Stimulated activated CD8-positive, alpha-beta memory T cell treated with anti-CD3 and anti-CD28 coated beads, Interleukin-4, amount 100 ng/mL, for 24 hours (primary cell): ENCODE results near the gene TCF3.

Experiments used
- DNase-seq: peaks from one replicate; pipeline ENCODE4 v3.0.0-alpha.2; 2020; ENCODE audit warnings: low read depth

The TCF3 gene

GRCh38 chr19:1609680-1610474, 42.5 kb downstream of the TCF3 start:
- DNase-seq: no peak

DNA sequence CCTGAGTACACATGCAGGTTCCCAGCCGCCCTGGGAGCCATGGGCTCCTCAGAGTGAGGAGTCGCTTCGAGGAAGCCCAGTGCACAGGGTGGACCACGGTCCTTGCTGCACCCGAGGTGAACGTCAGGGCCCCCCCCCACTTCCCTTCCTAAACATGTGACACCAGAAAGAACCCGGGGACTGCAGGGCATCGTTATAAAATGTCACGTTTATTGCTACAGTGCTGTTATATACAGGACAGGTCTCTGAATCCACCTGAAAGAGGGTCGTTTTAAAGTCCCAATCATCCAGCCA, 43.4 kb downstream of the TCF3 start:
- DNase-seq: no peak

DNA sequence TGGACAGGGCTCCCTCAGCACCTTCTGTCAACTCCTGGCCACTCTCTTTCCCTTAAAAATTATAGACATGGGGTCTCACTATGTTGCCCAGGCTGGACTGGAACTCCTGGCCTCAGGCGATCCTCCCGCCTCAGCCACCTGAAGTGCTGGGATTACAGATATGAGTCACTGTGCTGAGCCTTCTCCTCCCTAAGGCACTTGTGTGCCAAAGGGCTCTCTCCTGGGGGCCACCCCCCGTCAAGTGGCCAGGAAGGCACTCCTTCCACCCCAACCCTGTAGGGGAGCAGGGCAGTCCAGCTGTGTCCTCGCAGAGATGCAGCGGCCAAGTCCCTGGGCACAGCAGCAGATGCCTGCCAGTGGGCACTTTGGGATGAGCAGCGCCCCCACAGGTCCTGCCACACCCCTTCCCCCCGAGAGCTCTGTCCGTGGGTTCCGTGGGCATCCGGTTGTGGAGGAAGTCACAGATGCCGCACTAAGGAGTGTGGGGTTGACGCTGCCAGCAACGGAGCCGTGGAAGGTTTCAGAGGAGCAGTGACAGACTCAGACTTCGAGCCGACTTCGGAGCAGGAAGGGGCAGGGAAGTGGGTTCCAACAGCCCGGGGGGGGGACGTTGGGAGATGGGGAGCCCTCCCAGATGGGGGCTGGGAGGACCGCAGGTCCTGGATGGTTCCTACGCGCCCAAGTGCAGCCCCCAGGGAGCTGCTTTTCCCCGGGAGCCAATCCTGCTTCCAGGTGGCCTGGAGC, 43.9 kb downstream of the TCF3 start:
- DNase-seq: no peak

DNA sequence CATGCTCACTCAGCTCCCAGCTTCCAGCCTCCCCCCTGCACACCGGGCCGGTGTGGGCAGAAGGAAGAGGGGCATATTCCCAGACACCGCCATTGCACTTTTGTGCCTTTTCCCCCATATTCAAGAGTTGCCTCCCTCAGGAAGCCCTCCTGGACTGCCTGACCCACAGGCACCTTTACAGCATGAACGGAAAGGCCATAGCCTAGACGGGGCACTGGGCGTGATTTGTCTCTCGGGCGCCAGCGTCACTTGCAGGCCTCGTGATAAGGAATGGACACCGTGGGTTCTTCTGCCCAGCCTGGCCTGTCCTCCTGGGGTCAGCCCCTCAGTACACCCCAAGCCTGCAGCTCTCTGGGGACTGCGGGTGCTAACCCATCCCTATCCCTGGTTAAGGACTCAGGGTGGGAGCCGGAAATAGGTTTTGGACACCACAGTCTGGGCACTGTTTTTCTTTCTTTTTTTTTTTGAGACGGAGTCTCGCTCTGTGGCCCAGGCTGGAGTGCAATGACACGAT, 46.2 kb downstream of the TCF3 start:
- DNase-seq: no peak

DNA sequence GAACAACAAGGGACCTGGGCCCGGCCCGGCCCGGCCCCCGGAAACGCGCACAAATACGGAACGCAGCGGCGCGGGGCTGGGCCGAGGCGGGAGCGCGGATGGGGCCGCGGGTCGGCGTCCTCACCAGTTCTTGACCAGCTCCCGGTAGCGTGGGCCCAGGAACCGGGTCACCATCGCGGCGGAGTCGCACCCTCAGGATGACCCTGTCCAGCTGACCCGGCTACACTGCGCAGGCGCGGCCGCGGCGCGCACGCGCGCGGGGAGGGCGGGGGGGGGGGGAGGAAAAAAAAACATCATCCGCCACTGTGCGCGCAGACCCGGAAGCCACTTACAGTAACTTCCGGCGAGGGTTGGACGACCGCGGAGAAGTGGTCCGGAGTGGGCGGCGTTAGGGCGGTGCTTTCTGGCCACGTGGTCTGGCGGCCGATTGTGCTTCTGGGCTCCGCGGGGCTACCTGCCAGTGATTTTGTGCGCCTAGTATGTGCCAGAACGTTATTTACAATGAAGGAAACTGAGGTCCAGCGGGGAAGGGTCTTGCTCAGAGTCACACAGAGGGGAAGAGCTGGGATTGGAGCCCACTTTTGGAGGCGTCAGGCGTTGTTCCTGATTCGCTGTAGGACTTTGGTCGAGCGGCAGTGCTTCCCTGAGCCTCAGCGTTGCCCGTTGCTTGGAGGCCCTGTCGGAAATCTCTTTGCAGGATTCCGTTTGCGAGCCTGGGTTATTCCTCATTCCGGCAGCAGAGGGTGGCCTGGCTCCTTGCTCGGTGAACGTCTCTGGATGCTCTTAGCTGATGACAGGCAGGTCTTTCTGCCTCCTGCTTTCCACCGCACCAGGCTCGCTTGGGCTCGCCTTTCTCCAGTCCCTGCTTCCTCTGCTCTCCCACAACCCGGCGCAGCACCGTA, 46.9 kb downstream of the TCF3 start, which contains the start of gene UQCR11:
Gene UQCR11, minus strand, starts transcription at position 227 of the 902 bp plus-strand sequence. Its CDS starts 53 bp downstream, at position 174.
- peak; percentile 93 for DNase-seq

GRCh38 chr19:1602091-1602707, 50.2 kb downstream of the TCF3 start:
- no peak for DNase-seq

DNA sequence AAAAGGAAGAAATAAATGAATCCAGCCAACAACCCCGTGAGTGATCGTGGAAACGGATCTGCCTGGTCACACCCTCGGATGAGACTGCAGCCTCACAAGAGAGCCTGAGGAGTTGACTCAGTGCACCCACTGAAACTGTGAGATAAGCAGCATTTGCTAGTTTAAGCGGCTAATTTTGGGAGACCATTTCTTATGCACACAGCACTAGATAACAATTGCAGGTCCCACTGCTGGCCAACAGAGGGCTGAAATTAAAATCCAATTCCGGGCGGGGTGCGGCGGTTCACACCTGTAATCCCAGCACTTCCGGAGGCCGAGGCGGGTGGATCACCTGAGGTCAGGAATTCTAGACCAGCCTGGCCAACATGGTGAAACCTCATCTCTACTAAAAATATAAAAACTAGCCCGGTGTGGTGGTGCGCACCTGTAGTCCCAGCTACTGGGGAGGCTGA, 50.8 kb downstream of the TCF3 start:
- DNase-seq: no peak

DNA sequence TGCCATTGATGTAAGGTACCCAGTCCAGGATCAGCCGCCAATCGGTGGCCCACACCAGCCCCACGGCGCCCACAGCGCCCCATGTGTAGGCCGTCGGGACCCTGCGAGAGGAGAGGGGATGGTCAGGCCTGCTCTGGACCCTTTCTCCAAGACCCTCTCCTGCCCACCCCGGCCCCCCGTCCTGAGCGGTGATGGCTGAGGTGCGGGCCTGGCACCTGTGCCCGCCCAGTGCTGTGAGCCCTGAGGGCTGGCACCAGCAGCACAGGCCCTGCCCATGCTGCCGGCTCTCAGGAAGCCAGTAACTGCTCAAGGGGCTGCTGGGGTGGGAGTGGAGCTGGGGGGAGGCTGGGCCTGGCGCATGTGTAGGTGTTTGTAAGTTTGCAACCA, 53.0 kb downstream of the TCF3 start:
- DNase-seq: no peak

GRCh38 chr19:1598777-1599459, 53.5 kb downstream of the TCF3 start:
- no peak for DNase-seq

DNA sequence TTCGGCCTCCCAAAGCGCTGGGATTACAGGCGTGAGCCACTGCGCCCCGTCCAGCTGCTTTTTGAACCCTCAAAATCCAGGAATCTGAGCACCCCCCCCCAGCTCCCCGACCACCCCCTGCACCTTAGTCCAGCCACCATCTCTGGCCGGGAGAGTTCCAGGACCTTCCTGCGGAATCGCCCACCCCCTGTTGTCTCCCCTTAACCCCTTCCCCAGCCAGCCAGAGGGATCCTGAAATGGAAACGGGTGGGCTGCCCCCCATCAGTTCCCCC, 59.0 kb downstream of the TCF3 start:
- no peak for DNase-seq

GRCh38 chr19:1592755-1593500, 59.5 kb downstream of the TCF3 start, which contains the start of gene MBD3:
TSS of gene MBD3 (minus strand) at chr19:1592865. CDS start at chr19:1592631, 234 bp downstream.
- peak; percentile 81 for DNase-seq

DNA sequence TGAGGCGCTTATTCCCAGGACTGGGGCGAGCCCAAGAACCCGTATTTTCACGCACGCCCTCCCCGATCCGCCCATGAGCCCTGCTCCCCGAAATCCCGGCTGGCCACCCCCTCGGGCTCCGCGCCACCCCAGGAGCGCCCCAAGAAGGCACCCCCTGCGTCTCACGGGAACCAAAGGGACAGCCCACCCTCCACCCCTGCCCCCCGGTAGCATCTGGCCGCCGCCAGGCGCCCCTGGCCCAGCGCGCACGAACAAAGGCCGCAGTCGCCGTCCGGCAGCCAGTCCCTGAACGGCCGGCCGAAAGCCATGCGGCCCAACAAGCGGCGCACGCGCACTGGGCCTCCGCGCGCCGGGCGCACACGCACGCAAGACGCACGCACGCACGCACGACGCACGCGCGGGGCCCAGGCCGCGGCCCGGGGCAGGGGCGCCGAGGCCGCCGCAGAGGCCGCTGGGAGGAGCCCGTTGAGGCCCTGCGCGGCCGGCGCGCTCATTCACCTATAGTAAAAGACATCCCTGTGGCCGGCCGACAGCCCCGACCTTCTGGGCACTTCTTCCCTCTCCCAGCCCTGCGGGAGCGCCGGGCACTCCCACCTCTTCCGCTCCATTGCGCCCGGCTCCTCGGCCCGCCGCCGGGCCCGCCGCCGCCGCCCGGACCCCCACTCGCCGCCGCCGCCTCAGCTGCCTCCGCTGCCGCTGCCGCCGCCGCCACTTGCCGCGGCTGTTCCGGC, 60.2 kb downstream of the TCF3 start:
- peak; percentile 76 for DNase-seq

DNA sequence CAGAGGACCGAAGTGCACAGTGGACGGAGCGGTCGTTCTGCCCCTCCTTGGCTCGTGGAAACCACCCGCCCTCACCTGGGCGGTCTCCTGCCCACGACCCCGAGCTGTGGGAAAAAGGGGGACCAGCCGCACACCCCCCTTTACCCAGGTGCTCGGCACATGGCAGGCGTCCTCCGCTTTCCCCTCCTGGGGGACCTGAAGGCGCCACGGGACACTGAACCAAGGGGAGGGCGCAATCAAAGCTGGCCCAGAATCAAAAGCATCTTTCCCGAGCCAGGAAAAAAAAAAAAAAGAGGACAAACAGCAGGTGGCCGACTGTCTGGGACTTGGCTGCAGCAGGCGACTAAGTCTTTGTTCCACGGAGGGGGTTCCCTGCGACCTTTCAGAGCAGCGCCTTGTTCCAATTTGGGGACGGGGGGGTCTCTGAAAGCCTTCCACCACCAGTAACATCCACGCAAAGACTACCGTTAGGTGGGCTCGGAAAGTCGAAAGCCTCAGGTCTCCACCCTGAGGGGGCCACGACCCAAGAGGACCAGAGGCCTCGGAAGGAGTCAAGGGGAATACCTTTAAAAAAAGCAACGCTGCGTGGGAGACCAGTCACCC, 60.9 kb downstream of the TCF3 start:
- no peak for DNase-seq

- DNase-seq: no peak
Observed at GRCh38 chr19:1590641-1591397, 61.6 kb downstream of the TCF3 start.

- no peak for DNase-seq
Observed at GRCh38 chr19:1587872-1588271, 64.5 kb downstream of the TCF3 start.

GRCh38 chr19:1585243-1585580, 67.2 kb downstream of the TCF3 start:
- DNase-seq: no peak

DNA sequence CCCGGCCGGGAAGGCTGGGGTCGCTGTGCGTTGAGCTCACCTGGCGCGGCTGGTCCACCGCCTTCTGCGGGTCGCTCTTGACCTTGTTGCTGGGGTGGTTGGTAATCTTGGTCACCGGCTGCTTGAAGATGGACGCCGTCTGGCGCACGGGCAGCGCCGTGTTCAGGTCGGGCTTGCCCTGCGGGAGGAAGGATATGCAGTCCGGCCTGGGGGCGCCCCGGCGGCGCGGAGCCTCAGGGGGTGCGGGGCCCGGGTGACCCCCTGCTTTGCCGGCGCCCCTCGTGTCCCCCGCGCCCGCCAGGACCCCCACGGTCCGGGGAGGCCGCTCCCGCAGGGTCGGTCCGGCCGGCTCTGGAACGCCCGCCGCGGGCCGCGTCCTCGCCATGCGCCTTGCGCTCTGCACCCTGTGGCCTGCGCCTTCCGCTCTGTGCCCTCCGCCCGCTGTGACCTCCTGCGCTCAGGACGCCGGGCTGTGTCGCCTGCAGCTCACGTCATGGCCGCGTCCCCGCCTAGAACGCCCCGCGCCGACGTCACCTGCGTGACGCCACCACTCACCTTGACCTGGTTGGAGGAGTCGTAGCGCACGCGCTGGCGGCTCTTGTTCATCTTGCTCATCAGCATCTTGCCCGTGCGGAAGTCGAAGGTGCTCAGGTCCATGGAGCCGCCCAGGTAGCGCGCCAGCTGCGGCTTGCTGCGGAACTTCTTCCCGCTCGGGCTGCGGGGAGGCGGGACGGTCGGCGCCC, 67.7 kb downstream of the TCF3 start:
- DNase-seq: no peak

DNA sequence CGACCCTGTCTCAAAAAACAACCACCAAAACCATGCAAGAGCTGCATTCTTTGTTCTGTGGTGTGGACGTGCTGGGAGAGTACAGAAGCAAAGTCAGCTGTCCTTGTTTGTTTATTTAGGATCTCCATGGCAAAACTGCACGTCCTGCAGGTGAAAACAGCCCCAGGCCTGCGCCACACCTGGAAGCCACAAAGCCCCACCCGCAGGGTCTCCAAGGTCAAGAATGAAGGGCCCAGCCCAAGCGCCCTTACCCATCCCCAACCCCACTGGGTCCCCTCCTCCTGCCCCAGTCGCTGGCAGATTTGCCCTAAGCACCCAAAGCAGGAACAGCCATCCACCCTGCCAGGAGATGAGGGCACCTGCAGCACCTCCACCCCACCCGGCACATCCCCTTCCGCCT, 70.2 kb downstream of the TCF3 start:
- DNase-seq: no peak
